GM18868 (cell line): ENCODE results near the gene MAL.
A peak's percentile ranks its signal among the peaks of the same experiment; 100 is the strongest.

ENCODE experiments used
- ATAC-seq: cut with Tn5 transposase; IDR thresholded peaks from one replicate; pipeline ENCODE4 v1.9.1; 2021; ENCODE audit warnings: mild to moderate bottlenecking, moderate library complexity; ENCODE audit not compliant: unreplicated experiment

Gene MAL

DNA sequence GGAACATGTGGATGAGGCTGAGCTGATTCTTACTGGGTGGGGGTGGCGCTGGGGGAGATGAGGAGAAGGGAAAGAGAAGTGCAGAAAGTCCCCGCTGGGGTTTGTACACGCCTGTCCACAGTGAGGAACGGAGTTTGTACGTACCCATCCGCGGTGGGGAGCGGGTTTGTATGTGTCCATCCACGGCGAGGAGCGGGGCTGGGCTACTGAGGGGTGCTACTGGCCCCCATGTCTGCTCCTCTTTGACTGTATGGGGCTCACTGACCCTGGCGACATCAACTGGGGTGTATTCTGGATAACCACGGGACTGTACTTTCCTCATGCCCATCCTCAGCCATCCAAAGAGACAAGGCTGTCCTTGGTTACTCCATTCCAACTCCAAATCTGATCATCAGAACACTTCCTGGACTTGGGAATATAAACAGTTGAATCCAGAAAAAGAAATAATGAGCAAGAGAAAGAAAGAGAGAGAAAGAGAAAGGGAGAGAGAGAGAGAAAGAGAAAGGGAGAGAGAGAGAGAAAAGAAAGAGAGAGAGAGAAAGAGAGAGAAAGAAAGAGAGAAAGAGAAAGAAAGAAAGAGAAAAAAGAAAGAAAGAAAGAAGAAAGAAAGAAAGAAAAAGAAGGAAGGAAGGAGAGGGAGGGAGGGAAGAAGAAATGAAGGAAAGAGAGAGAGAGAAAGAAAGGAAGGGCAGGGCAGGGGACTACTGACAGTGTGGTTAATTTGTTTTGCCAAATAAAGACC lies 21.0 kb downstream of the MAL start:
- ATAC-seq, result no peak

DNA sequence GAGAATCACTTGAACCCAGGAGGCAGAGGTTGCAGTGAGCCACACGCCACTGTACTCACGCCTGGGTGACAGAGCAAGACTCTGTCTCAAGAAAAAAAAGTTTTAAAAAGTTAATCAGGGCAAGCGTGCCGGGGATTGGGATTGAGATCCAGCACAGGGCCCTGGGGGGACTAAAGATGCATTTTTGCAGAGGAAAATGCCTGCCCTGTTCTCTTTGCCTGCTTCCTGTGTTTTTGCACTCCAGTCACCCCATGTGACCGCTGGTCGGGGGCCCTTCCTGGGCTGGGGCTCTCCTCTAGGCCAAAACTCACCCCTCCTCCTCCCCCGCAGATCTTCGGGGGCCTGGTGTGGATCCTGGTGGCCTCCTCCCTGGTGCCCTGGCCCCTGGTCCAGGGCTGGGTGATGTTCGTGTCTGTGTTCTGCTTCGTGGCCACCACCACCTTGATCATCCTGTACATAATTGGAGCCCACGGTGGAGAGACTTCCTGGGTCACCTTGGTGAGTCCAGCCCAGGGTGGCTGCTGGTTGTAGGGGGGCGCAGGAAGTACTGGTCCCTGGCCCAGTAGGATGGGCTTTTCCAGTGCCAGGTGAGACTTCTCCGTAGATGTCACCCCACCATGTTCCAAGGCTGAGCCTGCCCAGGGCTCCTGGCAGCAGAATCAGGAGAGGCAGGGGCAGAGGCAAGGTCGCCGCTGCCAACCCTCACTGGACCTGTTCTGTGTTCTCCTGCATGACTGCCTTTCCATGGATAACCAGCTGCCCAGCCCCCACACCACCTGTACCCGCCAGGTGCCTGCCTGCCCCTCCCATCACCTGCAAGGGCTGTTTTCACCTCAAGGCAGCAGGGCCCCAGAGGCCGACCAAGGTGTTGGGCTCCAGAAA lies 22.4 kb downstream of the MAL start:
- ATAC-seq, result no peak

DNA sequence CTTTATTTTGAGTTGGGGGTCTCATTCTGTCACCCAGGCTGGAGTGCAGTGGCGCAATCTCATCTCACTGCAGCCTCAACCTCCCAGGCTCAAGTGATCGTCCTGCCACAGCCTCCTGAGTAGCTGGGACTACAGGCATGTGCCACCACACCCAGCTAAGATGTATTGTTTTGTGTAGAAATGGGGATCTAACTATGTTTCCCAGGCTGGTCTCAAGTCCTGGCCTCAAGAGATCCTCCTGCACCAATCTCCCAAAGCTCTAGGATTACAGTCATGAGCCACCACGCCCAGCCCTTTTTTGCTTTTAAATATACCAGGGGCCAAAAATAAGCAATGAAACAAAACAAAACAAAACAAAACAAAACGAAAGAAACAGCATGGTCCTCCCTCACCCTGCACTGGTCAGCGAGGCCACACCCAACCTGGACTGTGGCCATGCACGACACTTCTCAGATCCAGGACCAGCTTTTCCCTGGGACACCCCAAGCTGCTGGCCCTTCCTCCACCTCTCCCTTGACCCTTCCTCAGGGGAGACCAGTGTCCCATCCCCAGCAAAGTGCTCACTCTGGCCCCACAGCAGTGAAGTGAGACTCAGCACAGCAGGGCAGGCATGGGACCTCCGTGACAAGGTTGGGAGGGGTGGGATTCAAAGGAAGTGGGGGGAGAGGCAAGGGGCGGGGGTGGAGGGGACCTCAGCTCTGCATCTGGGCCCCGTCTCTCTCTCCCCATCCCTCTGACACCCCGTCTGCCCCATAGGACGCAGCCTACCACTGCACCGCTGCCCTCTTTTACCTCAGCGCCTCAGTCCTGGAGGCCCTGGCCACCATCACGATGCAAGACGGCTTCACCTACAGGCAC lies 23.5 kb downstream of the MAL start:
- no peak for ATAC-seq

DNA sequence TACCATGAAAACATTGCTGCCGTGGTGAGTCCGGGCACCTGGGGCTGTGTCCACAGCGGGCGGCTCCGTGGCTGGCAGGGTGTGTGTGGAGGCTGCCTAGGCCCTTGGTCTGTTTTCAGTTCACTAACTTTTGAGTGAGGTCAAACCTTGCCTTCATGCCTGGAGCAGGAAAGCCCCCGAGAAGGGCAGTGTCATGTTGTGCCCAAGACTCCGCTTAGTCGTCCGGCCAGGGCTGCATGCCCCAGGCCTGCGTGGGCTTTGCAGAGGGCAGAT lies 24.1 kb downstream of the MAL start:
- no peak for ATAC-seq

DNA sequence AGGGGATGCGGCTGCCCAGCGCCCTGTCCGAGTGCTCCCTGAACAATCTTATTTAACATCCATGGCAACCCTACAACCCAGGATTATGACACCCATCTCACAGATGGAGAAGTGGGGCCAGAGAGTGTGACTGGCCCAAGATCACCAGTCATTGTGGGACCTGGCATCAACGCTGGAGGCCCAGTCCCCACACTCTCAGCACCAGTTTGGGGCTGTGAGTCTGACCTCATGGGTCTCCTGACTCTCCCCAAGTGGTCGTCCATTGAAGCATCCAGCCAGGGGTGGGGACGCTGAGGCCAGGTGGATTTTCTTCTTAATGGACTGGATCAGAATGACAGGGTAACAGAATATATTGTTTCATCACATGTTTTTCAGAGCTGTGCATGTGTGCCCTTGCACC lies 24.5 kb downstream of the MAL start:
- no peak for ATAC-seq

DNA sequence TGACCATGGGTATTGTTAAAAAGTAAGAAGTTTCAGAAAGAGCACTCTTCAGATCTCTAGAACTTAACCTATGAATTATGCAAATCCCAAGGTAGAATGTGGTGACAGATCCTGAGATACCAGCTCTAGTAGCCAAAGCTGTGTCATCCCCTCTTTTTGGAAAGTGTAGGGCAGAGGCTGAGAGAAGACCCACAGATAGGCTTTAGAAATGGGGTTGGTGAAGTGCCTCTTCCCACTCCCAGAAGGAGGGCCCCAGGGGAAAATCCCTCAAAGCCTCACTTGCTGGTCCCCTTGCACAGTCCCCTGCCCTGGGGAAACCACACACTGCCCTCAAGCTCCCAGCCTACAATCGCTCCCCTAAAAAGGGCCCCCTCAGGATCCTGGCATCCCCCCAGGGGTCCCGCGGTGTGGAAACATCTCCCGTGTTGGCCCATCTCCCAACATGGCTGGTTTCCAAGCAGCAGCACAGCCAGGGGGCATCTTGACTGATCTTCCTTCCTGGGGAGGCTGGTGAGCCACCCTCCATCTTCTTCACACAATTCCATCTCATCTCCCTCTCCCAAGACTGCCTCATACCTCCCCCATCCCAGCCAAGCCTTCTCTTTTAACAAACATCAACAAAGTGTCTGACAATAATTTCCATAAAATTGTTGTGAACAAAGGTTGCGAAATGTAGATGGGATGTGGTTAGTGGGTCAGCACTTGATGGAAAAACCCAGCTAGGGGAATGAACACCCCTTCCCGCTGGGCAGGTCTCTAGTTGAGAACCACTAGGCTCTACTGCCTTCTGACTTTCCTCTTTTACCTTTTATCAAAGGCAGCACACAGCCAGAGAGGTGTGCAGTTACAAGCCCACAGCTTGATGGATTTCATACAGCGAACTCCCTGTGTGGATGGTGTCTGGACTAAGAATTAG lies 25.1 kb downstream of the MAL start:
- peak; percentile 43 for ATAC-seq

DNA sequence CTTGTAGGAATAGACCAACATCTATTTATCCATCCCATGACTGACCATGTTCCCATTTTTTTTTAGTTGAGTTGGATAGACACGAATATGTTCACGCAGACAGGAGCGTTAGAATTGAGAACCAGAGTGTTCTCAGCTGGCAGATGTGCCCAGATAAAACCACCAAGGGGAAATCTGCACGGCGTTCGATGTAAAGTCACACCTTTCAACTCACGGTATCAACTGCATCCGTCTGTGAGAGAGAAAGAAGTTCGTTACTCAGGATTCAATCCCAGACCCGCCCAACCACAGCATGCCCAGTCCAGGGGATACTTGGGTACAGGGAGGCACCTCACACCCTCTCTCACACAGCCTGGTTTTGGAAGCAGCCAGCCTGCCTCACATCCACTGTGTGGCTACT lies 26.1 kb downstream of the MAL start:
- no peak for ATAC-seq

DNA sequence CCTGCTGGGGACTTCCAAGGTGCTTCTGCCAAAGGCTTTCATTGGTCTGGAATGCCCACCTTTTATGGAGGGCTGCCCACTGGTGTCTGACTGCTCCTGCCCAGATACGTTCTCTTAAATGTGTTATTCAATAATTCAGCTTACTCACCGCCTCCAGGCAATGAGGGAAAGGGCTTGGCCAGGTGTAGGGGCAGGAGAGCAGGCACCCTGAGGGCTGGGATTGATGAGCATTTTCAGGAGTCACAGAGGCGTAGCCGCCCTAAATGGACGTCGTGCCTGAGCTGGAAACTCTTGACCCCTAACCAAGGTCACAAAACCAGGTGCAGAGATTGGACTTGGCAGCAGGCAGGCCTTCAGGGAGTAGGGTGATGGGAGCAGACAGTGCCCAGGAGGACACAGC lies 26.8 kb downstream of the MAL start:
- ATAC-seq, result no peak

DNA sequence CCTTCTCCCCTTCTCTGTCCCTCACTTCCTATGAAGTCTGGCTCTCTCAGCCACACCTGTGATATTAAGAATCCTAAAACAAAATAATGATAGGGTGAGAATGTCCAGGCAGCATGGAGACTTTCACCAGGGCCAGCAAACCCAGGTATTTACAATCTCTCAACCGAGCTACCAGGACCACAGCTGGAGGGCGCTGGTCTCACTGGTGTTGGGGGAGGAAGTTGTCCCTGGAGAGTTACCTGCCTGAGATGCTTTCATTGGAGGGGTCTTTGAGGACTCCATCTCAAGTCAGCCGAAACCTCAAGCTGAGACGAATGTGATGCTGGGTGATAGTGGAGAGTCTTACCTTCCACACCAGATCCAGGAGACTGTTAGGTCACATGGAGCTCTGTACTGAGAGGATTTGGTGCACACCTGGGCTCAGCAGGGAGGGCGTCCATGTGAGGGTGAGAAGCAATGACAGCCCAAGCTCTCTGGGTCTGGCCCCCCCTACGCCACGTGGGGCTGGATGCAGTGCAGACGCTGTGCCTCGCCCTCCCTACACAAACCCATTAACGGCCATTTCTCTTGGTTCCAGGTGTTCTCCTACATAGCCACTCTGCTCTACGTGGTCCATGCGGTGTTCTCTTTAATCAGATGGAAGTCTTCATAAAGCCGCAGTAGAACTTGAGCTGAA lies 27.4 kb downstream of the MAL start:
- no peak for ATAC-seq

DNA sequence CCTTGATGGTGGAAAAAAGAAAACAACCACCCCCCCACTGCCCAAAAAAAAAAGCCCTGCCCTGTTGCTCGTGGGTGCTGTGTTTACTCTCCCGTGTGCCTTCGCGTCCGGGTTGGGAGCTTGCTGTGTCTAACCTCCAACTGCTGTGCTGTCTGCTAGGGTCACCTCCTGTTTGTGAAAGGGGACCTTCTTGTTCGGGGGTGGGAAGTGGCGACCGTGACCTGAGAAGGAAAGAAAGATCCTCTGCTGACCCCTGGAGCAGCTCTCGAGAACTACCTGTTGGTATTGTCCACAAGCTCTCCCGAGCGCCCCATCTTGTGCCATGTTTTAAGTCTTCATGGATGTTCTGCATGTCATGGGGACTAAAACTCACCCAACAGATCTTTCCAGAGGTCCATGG lies 28.0 kb downstream of the MAL start:
- no peak for ATAC-seq

DNA sequence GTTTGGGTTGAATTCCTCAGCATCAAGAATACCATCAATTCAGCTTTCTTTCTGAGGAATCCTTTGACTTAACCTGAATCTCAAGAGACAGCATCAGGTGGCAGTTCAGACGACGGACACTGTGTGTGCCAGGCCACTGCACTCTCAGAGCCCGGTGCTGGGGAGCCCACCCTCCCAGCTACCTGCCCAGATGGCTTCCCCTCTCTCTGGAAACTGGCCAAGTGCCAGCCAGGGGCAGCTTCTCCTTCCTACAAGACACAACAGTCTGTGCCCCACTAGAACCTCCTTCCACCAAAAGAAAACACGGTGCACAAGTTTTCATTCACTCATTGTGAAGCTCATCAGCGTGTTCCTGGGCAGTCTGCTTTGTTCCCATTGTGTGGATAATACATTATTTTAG lies 28.5 kb downstream of the MAL start:
- no peak for ATAC-seq

DNA sequence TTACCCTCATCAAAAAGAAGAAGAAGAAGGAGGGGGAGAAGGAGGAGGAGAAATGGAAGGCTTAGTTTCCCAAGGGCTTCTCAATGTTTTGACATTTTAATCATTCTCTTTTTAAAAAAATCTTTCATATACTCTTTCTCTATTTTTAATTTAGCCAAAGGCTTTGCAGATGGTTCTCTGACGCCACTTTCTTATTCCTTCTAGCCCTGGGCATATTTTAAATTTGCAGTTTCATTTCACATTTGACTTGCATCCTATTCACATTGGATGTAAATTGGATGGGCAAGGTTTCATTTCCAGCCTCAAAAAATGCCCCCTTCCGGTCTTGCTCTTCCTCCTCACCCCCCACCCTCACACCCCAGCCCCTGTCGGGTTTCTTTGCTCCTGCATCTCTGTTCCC lies 29.8 kb downstream of the MAL start:
- no peak for ATAC-seq

DNA sequence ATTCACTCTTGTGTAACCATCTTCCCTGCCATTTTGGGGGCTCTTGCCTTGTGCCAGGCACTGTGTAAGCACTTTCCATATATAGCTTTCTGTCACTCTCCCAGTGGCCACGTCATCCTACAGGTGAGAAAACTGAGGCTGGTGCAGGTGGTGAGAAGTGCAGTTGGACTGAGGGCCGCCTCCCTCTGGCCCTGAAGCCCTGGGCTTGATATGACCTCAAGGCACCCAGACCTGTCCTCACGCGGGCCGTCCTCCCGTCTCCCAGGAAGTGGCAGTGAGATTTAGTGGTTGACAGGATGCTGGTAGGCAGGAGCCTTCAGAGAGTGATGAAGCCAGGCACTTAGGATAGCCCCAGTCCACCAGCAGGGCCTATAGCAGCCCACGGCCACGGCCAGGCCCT lies 30.5 kb downstream of the MAL start:
- no peak for ATAC-seq

DNA sequence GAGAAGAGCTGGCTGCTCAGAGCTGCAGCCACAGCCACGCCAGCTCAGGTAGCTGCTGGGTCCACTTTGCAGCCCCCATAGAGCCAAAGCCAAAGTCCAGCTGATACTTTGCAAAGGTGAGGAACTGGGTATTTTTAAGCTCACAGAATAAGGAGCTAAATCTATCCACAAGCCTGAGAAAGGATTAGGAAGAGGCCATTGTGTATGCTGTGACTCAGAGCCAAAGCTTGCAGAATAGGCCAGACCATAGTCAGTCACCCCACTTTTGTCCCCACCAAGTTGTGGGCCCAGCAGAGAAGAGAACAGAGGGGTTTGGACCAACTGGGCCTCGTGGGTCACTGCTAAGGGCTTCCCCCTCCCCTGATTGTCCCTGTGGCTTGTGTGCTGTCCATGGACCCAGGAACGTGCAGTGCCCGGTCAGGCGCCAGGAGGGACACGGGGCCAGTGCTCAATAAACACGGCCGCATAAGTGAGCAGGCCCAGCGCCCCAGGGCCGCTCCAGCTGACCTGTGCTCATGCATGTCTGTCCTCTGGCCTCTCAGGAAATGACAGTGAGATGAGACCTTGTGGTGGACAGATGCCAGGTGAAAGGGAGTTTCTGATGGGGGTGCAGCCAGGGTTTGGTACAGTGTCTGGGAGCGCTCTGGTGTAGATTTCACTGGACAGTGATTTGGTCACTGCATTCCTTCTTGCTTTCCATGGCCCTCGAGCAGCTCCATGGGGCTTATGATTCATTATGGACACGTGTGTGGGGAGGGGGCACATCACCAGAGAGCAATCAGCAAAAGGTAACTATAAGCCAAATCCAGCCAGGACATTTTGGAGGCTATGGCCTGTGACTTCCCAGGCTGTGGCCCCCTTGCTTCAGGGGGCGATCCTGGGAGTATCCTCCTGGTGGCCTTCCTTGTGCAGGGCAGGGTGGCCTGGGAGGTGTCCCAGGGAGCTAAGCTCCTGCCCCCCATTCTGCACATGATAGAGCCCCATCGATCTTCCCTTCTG lies 31.3 kb downstream of the MAL start:
- no peak for ATAC-seq

DNA sequence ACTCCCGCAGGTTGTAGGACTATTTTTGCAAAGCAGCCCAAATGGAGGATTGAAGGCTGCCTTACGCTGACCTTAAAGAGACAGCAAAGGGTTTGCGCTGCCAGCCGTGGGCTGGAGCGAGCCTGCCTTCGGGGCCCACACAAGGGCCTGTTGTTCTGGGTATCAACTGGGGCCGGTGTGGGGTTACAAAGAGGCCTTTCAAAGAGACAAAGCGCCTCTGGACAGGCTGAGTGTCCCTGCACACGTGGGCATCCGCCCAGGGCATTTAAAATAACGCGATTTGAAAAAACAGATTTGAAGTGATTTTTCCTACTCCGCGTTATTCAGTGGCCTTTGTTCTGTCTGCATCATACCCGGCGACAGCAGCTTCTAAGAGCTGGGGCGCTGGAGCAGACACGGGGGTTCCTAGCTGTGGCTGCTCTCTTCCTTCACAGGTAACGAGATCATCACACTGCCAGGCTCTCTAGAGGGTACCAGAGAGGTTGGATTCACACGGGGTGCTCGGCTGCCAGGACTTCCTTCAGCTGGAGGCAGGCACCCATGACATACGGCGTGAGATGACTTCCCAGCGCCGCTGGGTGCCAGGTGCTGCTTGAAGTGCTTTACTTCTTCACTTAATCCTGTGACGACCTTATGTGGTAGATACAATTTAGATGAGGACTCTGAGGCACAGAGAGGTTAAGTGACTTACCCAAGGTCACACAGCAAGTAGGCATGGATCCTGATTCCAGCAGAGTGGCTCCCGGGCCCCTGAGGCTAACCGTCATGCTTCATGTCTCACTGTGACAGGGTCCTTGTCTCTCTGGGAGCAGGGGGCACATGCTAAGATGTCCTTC lies 32.2 kb downstream of the MAL start:
- ATAC-seq, result no peak

DNA sequence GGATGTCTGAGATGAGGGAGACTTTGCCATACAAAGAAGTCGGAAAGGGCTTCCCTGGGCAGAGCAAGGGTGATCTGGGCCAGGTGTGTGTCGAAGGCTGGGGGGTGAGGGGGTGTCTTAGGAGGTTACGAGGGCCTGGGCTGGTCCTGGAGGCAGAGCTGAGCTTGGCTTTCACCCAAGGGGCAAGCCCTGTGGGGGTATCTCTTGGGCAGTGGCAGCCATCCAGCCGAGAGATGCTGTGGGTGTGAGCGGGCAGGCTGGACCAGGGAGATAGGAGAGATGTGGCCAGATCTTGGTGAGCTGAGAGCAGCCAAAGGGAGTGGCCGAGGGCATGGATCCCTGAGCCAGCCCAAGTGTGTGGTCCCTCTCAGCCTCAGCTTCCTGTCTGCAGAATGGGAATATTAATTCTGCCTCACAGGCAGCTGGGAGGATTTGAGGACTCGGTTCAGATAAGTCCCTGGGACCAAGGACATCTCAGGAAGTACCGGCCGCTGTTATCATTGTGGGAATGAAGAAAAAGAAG lies 33.0 kb downstream of the MAL start:
- ATAC-seq, result no peak

DNA sequence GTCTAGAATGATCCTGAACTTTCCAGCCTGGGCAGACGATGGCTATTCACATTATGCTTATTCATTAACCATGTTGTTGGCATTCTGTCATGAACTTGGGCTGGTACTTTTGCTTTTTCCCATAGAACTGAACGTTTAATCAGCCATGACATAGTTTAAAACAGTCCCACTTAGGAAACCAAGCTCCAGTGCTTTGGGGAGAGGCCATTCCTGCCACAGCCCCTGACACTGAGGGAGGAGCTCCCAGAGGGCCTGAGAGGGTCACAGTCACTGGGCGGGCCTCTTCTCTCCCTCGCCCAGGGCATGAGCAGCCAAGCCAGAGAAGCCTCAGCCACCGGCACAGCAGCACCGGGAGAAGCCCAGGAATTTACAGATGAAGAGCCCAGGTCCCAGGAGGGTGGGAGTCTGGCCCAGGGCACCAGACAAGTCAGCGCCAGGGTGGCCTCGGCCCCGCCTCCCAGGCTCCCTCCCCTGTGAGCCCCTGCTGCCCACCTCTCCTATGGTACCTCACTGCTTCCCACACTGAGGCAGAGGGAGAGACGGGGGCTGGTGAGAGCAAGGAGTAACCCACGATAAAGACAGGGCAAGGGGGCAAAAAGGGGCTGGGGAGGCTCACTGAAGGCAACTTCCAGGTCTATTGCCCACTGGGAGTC lies 33.6 kb downstream of the MAL start:
- ATAC-seq, result no peak
